GM18526 (cell line): ENCODE measurements around the gene SIPA1L3.

Experiments
- POLR2A ChIP-seq: IDR thresholded peaks from 3 replicates; pipeline ENCODE4 v1.6.1; 2011; ENCODE audit not compliant: insufficient read length; ENCODE audit errors: extremely low read depth

SIPA1L3 gene

DNA sequence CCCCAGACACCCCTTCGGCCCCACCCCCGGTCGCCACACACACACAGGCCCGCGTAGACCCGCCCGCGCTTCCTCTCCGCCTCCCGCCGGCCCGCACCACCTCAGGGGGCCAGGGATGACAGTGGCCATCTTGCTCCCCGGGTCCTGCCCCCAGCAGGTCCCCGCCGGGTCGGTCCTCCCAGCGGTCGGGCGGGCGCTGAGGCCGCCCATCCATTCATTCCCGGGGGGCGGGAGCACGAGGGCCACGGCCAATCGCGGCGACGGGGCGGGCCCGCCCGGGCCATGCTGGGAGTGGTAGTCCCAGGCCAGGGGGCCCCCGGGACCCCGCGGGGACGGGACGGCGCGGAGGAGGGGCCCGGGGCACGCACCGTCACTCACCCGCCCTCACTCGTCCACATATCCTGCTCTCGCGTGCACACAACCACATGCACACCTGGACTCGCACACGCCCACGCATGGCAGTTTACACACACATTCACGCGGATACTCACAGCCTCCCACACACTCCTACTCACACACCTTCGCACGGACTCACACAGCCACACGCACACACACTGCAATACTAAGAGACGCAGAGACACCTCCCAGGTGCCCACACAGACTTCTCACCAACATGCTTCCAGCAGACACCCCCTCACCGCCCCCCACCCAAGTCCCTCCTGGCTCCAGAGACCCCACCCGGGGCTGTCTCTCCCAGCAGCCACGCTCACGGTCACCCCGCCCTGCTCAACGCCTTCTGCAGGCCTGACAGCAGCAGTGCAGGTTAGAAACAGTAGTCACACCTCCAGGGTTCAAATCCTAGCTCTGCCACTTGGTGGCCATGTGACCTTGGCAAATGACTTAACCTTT is 317.2 kb downstream of the SIPA1L3 start, which contains the start of gene DPF1:
DPF1 (minus strand) TSS at position 209 of the 849 bp plus-strand sequence; CDS start at position 129, 80 bp downstream.
- peak; percentile 29 for TF ChIP-seq POLR2A

- no peak for TF ChIP-seq POLR2A
Measured at GRCh38 chr19:38227287-38228004, 320.4 kb downstream of the SIPA1L3 start.

GRCh38 chr19:38228005-38228377 is 321.0 kb downstream of the SIPA1L3 start:
- TF ChIP-seq POLR2A = no peak

- TF ChIP-seq POLR2A = no peak
Measured at GRCh38 chr19:38228491-38229439, 321.8 kb downstream of the SIPA1L3 start.

GRCh38 chr19:38229585-38230073 is 322.6 kb downstream of the SIPA1L3 start:
- no peak for TF ChIP-seq POLR2A

DNA sequence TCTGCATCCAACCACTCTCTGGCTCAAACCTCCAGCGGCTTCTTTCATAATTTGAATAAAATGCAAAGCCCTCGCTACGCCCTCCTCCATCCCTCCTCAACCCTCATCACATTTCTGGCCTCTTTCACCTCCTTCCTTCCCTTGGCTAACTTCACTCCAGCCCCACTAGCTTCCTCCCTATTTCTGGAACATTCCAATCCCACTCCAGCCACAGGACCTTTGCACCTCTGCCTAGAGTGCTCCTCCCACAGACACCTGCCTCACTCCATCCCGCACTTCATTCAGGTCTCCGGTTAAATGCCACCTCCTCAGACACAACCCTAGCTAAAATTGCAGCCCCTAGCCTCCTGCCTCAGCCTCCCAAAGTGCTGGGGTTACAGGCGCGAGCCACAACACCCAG is 324.9 kb downstream of the SIPA1L3 start:
- no peak for TF ChIP-seq POLR2A

DNA sequence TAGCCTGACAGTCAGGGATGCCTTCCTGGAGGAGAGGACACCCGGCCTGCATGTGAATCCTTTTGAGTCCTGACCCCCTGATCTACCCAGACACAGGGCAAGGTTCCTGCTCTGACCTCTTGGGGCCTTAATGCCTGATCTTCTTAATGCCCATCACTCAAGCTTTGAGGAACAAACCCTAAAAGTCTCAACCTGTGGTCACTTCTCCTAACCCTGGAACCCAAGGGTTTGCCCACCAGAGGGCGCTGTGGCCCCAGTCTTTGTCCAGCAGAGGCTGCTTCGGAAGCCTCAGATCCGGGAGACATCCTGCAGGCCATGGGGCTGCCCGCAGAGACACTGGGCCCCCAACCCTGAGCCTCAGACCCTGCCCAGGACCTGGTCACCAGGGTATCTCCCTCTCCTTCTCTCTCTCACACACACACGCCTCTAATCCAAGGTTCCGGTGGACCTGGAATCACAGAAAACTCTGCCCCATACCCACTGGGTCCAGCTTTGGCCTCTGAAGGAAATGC is 326.8 kb downstream of the SIPA1L3 start:
- TF ChIP-seq POLR2A = no peak

GRCh38 chr19:38234615-38235014 is 327.6 kb downstream of the SIPA1L3 start:
- TF ChIP-seq POLR2A = no peak

GRCh38 chr19:38239816-38240215 is 332.8 kb downstream of the SIPA1L3 start:
- TF ChIP-seq POLR2A = no peak

DNA sequence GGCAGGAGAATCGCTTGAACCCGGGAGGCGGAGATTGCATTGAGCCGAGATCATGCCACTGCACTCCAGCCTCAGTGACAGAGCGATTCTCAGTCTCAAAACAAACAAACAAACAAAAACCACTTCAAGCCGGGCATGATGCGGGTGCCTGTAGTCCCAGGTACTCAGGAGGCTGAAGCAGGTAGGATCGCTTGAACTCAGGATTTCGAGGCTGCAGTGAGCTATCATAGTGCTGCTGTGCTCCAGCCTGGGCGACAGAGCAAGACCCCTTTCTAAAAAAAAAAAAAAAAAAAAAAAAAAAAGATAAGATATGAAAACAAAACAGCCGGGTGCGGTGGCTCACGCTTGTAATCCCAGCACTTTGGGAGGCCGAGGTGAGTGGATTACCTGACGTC is 336.3 kb downstream of the SIPA1L3 start:
- TF ChIP-seq POLR2A = no peak

- TF ChIP-seq POLR2A = no peak
Measured at GRCh38 chr19:38245826-38246498, 339.0 kb downstream of the SIPA1L3 start.

DNA sequence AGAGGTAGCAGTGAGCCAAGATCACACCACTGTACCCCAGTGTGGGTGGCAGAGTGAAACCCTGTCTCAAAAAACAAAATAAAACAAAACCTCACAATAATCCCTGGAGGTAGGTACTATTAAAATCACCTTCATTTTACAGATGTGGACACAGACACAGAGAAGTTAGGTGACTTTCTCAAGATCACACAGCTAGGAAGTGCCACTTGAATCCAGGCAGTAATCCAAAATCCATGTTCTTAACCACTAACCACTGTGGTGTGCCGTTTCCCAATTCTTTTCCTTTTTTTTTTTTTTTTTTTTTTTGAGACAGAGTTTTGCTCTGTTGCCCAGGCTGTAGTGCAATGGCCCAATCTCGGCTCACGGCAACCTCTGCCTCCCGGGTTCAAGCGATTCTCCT is 340.1 kb downstream of the SIPA1L3 start:
- TF ChIP-seq POLR2A = no peak

DNA sequence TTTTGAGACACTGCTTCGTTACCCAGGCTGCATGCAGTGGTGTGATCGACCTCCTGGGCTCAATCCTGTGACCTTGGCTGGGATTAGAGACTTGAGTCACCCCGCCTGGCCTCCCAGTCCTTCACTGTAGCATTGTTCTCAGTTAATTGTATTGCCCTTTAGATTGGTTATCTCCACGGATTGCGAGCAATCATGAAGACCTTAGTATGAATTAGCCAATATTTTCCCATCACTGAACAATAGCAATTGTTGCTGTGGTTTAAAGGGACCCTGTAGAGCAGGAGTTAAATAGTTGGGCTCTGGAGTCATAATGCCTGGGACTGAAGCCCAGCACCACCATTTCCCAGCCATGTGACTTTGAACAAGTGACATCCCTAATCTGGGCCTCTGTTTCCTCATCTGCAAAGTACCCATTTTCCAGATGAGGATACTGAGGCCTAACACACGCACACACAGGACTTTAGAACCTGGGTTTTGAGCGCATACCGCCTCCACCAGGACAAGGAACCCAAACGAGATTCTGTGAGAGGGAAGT is 340.8 kb downstream of the SIPA1L3 start:
- no peak for TF ChIP-seq POLR2A

- no peak for TF ChIP-seq POLR2A
Measured at GRCh38 chr19:38248421-38248820, 341.4 kb downstream of the SIPA1L3 start.
